ENCODE results near the gene FSCN2. TPM values are rescaled to one million over a fixed set of nuclear protein-coding genes. Genes with fewer than 3 reads are reported as not detected.

The FSCN2 gene
- total RNA-seq, 2 donors from 2014 or later: 1.0 to 1.8 TPM

DNA sequence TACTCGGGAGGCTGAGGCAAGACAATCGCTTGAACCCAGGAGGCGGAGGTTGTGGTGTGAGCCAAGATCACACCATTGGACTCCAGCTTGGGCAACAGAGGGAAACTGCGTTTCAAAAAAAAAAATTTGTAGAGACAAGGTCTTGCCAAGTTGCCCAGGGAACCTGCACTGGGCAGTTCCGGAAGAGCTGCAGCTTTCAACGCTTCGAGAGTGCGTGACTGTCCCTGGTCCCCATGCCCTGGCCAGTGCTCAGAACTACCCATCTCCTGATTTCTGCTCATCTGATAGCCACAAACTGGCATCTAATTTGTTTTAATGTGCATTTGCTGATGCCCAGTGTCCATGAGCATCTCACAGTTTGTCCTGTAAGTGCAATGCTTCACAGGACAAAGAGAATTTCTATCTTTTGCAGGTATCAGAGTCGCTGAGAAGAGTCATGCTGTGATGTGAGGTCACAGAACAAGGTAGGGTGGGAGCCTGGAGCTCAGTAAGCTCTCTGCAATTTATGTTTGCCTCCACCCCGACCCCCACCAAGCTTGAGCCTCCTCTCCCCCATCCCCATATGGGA lies 19.5 kb upstream of the FSCN2 start:
- peaks cover 6% of the 10 kb centered on the region for H3K9me3 Mint-ChIP-seq
- H3K36me3 Mint-ChIP-seq (ENCODE audit: low read depth): peaks cover 40% of the 10 kb centered on the region

GRCh38 chr17:81509207-81509971 lies 18.8 kb upstream of the FSCN2 start:
- no peak for TF ChIP-seq CTCF (conservative IDR thresholded peaks at IDR 0.05)
- Mint-ChIP-seq H3K27ac (peak overlapping the region; percentile 97), H3K4me3 (peak overlapping the region; percentile 98), H3K4me1 (peaks cover 13% of the 10 kb centered on the region), H3K27me3 (ENCODE audit: insufficient read depth) (peaks cover 4% of the 10 kb centered on the region), H3K36me3 (ENCODE audit: low read depth) (peaks cover 40% of the 10 kb centered on the region), H3K9me3 (peaks cover 6% of the 10 kb centered on the region)
- Histone ChIP-seq H3K36me3 (ENCODE audit: control insufficient read depth, insufficient read depth, low read length) (peaks cover 38% of the 10 kb centered on the region), H3K27me3 (ENCODE audit: control insufficient read depth, insufficient read depth, low read length, poor library complexity, severe bottlenecking) (no peaks in the 10 kb centered on the region), H3K9ac (ENCODE audit: extremely low read depth, low read length, poor library complexity, severe bottlenecking) (peak overlapping the region; percentile 99), H3K9me3 (ENCODE audit: control insufficient read depth, low read length) (no peaks in the 10 kb centered on the region), H3K4me3 (ENCODE audit: low read length) (peak overlapping the region; percentile 95), H3K27ac (ENCODE audit: low read depth, low read length) (no peak overlapping the region), H3K4me1 (ENCODE audit: control insufficient read depth, insufficient read depth, low read length) (no peaks in the 10 kb centered on the region)
- 57 to 60% methylated on average over 8 to 12 of the region's 12 CpGs for WGBS, 2 experiments (ENCODE audit: insufficient coverage in 1 of 2, insufficient read length in 1 of 2)
- peak; percentile 78 for DNase-seq

More for the DNA sequence above, 19.5 kb upstream of the FSCN2 start:
- DNase-seq: peak; percentile 78
- Histone ChIP-seq H3K27ac (ENCODE audit: low read depth, low read length) (no peak overlapping the region), H3K4me3 (ENCODE audit: low read length) (peak overlapping the region; percentile 95), H3K9ac (ENCODE audit: extremely low read depth, low read length, poor library complexity, severe bottlenecking) (peak overlapping the region; percentile 99), H3K36me3 (ENCODE audit: control insufficient read depth, insufficient read depth, low read length) (peaks cover 38% of the 10 kb centered on the region), H3K4me1 (ENCODE audit: control insufficient read depth, insufficient read depth, low read length) (no peaks in the 10 kb centered on the region), H3K27me3 (ENCODE audit: control insufficient read depth, insufficient read depth, low read length, poor library complexity, severe bottlenecking) (no peaks in the 10 kb centered on the region), H3K9me3 (ENCODE audit: control insufficient read depth, low read length) (no peaks in the 10 kb centered on the region)
- Mint-ChIP-seq H3K4me3 (peak overlapping the region; percentile 98), H3K27me3 (ENCODE audit: insufficient read depth) (peaks cover 4% of the 10 kb centered on the region), H3K27ac (peak overlapping the region; percentile 97), H3K4me1 (peaks cover 13% of the 10 kb centered on the region)
- WGBS, 2 experiments (ENCODE audit: insufficient coverage in 1 of 2, insufficient read length in 1 of 2): 83 to 89% methylated on average over 9 to 10 of the region's 10 CpGs
- no peak for TF ChIP-seq CTCF (conservative IDR thresholded peaks at IDR 0.05)

DNA sequence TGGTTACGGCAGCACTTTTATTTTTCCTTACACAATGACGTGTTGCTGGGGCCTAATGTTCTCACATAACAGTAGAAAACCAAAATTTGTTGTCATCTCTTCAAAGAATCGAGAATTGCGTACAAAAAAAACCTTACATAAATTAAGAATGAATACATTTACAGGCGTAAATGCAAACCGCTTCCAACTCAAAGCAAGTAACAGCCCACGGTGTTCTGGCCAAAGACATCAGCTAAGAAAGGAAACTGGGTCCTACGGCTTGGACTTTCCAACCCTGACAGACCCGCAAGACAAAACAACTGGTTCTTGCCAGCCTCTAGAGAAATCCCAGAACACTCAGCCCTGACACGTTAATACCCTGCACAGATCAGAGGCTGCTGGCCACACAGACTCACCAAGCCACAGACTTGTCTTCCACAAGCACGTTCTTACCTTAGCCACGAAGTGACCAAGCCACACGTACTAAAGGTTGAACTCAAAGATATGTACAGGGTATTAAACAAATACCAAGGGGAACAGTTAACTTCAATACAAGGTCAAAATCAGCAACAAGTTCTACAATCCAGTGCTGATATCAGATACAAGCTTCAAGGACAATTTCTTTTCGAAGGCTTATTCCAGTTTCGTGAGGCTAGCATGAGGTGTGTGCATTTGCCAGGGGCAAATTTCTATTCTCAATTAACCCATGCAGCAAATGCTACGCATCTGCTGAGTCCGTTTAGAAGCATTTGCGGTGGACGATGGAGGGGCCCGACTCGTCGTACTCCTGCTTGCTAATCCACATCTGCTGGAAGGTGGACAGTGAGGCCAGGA lies 18.0 kb upstream of the FSCN2 start:
- H3K4me3 ChIP-seq (ENCODE audit: low read length): peak overlapping the region; percentile 95
- H3K27ac Mint-ChIP-seq: peak overlapping the region; percentile 97
- H3K27me3 Mint-ChIP-seq (ENCODE audit: insufficient read depth): no peaks in the 10 kb centered on the region
- H3K4me1 ChIP-seq (ENCODE audit: control insufficient read depth, insufficient read depth, low read length): no peaks in the 10 kb centered on the region
- peaks cover 6% of the 10 kb centered on the region for H3K9me3 Mint-ChIP-seq
- no peak overlapping the region for H3K27ac ChIP-seq (ENCODE audit: low read depth, low read length)
- H3K4me1 Mint-ChIP-seq: peaks cover 13% of the 10 kb centered on the region
- peak overlapping the region; percentile 99 for H3K9ac ChIP-seq (ENCODE audit: extremely low read depth, low read length, poor library complexity, severe bottlenecking)
- TF ChIP-seq CTCF (conservative IDR thresholded peaks at IDR 0.05): no peak
- peaks cover 40% of the 10 kb centered on the region for H3K36me3 Mint-ChIP-seq (ENCODE audit: low read depth)
- H3K36me3 ChIP-seq (ENCODE audit: control insufficient read depth, insufficient read depth, low read length): peaks cover 38% of the 10 kb centered on the region
- H3K4me3 Mint-ChIP-seq: peak overlapping the region; percentile 98
- WGBS, 2 experiments (ENCODE audit: insufficient coverage in 1 of 2, insufficient read length in 1 of 2): 21 to 40% methylated on average over 13 to 22 of the region's 22 CpGs
- H3K9me3 ChIP-seq (ENCODE audit: control insufficient read depth, low read length): no peaks in the 10 kb centered on the region
- no peaks in the 10 kb centered on the region for H3K27me3 ChIP-seq (ENCODE audit: control insufficient read depth, insufficient read depth, low read length, poor library complexity, severe bottlenecking)
- DNase-seq: peak; percentile 55

All from endodermal cell (in vitro differentiated cells).